CD14-positive monocyte (primary cell): ENCODE measurements around the gene CHRNG. TPM values are rescaled to one million over a fixed set of nuclear protein-coding genes. Genes with fewer than 3 reads are reported as not detected.

ENCODE experiments used
- DNase-seq, 3 donors: peaks; one replicate each; pipeline ENCODE4 v3.0.0-alpha.2; 2011 to 2022
- H2AFZ ChIP-seq: 2 replicates; pipeline ENCODE4 v1.6.0; 2012; ENCODE audit warnings: mild to moderate bottlenecking, low read depth, low read length, inconsistent platforms; ENCODE audit not compliant: insufficient read depth, poor library complexity, severe bottlenecking
- H3K27ac ChIP-seq, 2 donors: 1 replicate in 1 of 2; 2 replicates in 1 of 2; pipeline ENCODE4 v1.5.1; 2012 to 2013; ENCODE audit warnings: low read length in 2 of 2, control low read depth in 1 of 2, inconsistent platforms in 1 of 2, low read depth in 1 of 2, mild to moderate bottlenecking in 1 of 2
- H3K27me3 ChIP-seq, 2 donors: one replicate each; pipeline versions ENCODE4 v1.6.0 to v1.6.1; 2011 to 2013; ENCODE audit warnings: low read length in 2 of 2; ENCODE audit not compliant: control insufficient read depth in 2 of 2, insufficient read depth in 2 of 2
- H3K36me3 ChIP-seq, 2 donors: replicated peaks in 1 of 2; 1 replicate in 1 of 2; 2 replicates in 1 of 2; pipeline versions ENCODE4 v1.5.1 to v1.6.1; 2012 to 2013; ENCODE audit warnings: low read length in 2 of 2, control low read depth in 1 of 2, inconsistent platforms in 1 of 2, mild to moderate bottlenecking in 1 of 2; ENCODE audit not compliant: insufficient read depth in 2 of 2, control insufficient read depth in 1 of 2
- H3K4me1 ChIP-seq, 2 donors: 1 replicate in 1 of 2; 2 replicates in 1 of 2; pipeline versions ENCODE4 v1.5.1 to v1.6.1; 2012 to 2013; ENCODE audit warnings: low read length in 2 of 2, control low read depth in 1 of 2, inconsistent platforms in 1 of 2, mild to moderate bottlenecking in 1 of 2, moderate library complexity in 1 of 2; ENCODE audit not compliant: insufficient read depth in 2 of 2, control insufficient read depth in 1 of 2
- H3K4me2 ChIP-seq: replicated peaks from 2 replicates; pipeline ENCODE3; 2012; ENCODE audit warnings: low read length, moderate library complexity, mild to moderate bottlenecking; ENCODE audit not compliant: poor library complexity, severe bottlenecking; ENCODE audit errors: extremely low read depth
- H3K4me3 ChIP-seq, 3 experiments: fragments of 200-600 bp in 1 of 3; sonication (generic) in 1 of 3; replicated peaks in 1 of 3; 1 replicate in 2 of 3; 2 replicates in 1 of 3; pipeline ENCODE4 v1.5.1; 2011 to 2013; ENCODE audit warnings: low read length in 3 of 3, mild to moderate bottlenecking in 3 of 3, control low read depth in 2 of 3, low read depth in 2 of 3, inconsistent platforms in 1 of 3, moderate library complexity in 1 of 3
- H3K79me2 ChIP-seq: 2 replicates; pipeline ENCODE4 v1.6.0; 2012; ENCODE audit warnings: mild to moderate bottlenecking, control low read depth, inconsistent platforms, low read length, moderate library complexity; ENCODE audit not compliant: insufficient read depth
- H3K9ac ChIP-seq: 2 replicates; pipeline ENCODE4 v1.6.0; 2017; ENCODE audit warnings: low read length, mild to moderate bottlenecking; ENCODE audit not compliant: insufficient read depth, poor library complexity, severe bottlenecking
- H3K9me3 ChIP-seq, 2 donors: replicated peaks in 1 of 2; 1 replicate in 1 of 2; 2 replicates in 1 of 2; pipeline versions ENCODE4 v1.5.1 to v1.6.1; 2012 to 2013; ENCODE audit warnings: low read length in 2 of 2, control low read depth in 1 of 2; ENCODE audit not compliant: control insufficient read depth in 1 of 2, insufficient read depth in 1 of 2
- H4K20me1 ChIP-seq: 2 replicates; pipeline ENCODE4 v1.6.0; 2012; ENCODE audit warnings: mild to moderate bottlenecking, low read length, control low read depth, moderate library complexity; ENCODE audit not compliant: insufficient read depth
- H3K27ac Mint-ChIP-seq, 7 donors: one replicate each; pipeline ENCODE4 v1.8.0; 2020; ENCODE audit warnings: mild to moderate bottlenecking in 7 of 7, mixed read lengths in 7 of 7, moderate library complexity in 6 of 7, inconsistent platforms in 2 of 7
- H3K27me3 Mint-ChIP-seq, 3 donors: one replicate each; pipeline ENCODE4 v1.8.0; 2021 to 2022; ENCODE audit warnings: low read depth in 3 of 3, mild to moderate bottlenecking in 3 of 3, mixed read lengths in 3 of 3, moderate library complexity in 3 of 3, inconsistent platforms in 1 of 3
- H3K36me3 Mint-ChIP-seq, 2 donors: one replicate each; pipeline ENCODE4 v1.8.0; 2020; ENCODE audit warnings: mixed read lengths in 2 of 2, inconsistent platforms in 1 of 2, mild to moderate bottlenecking in 1 of 2
- H3K4me1 Mint-ChIP-seq: one replicate; pipeline ENCODE4 v1.8.0; 2020; ENCODE audit warnings: mild to moderate bottlenecking, mixed read lengths
- H3K4me3 Mint-ChIP-seq, 2 donors: one replicate each; pipeline ENCODE4 v1.8.0; 2020; ENCODE audit warnings: mild to moderate bottlenecking in 2 of 2, mixed read lengths in 2 of 2, moderate library complexity in 1 of 2
- H3K9me3 Mint-ChIP-seq, 7 donors: one replicate each; pipeline ENCODE4 v1.8.0; 2020 to 2022; ENCODE audit warnings: mixed read lengths in 7 of 7, mild to moderate bottlenecking in 6 of 7, moderate library complexity in 6 of 7, inconsistent platforms in 2 of 7
- CTCF ChIP-seq: fragments of 200-600 bp; IDR thresholded peaks from one replicate; pipeline ENCODE4 v1.8.0; 2022; ENCODE audit warnings: antibody characterized with exemption, mild to moderate bottlenecking
- WGBS: methylation state at CpG from one replicate; pipeline ENCODE4 v1.1.5; 2013; ENCODE audit warnings: missing lambda C conversion rate; ENCODE audit not compliant: insufficient coverage; 5-methylcytosine and 5-hydroxymethylcytosine counted together
- intact Hi-C, 2 donors: fragments of 100-400 bp; cut with micrococcal nuclease; formaldehyde crosslinking; loops; one replicate each; pipeline versions ENCODE4 v1.15.0 to v1.15.1; 2023
- polyA plus RNA-seq, 3 donors: library from polyadenylated mRNA; depleted of rRNA in 1 of 3; unstranded in 2 of 3; stranded (reverse) in 1 of 3; fragments of 300-500 nt in 2 of 3; fragments of >200 nt in 1 of 3; fragmentation: Illumina TruSeq in 2 of 3; gene quantifications; 1 replicate in 2 of 3; 2 replicates in 1 of 3; pipeline ENCODE4 v1.2.3, GENCODE V29; 2012 to 2021

Gene CHRNG
- polyA plus RNA-seq, 3 donors, result not detected

DNA sequence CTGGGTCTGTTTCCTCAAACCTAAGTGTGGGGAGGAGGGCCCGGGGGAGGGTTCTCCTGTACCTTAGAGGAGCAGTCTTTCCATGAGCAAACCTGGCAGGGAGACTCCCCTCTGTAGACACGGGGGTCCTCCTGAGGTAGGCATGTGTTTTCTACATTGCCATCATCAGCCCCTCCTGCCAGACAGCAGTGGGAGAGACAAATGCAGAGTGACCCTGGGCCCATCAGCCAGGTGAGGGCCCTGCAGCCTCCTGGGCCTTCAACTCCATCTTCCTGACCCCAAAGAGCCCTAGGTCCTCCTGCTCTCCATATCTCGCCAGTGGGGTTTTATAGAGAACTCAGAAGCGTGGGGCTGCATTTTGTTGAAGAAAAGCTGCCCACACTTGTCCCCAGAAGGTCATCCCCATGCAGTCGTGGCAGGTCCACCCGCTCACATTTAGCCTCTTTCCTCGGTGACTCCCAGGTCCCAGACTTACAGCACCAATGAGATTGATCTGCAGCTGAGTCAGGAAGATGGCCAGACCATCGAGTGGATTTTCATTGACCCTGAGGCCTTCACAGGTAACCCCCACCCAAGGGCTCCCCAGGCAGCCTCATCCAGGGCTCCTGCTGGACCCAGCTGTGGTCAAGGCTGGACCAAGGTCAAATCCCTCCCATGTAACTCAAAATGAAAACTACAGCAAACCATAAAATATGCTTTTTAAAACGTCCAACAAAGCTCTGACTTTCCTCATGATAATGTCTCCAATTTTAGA lies 2.6 kb downstream of the CHRNG start:
- intact Hi-C loops, result no loop called here
- no peak overlapping the region for H3K9ac ChIP-seq
- Mint-ChIP-seq H3K36me3 (peaks cover 9 to 25% of the 10 kb centered on the region in 2 donors), H3K27me3 (peaks cover 5 to 14% (median 7%) of the 10 kb centered on the region in 3 donors), H3K4me1 (peaks cover 43% of the 10 kb centered on the region), H3K27ac (no peak overlapping the region), H3K9me3 (no peaks in the 10 kb centered on the region), H3K4me3 (no peak overlapping the region)
- no peaks in the 10 kb centered on the region for H3K27me3 ChIP-seq
- no peak for TF ChIP-seq CTCF
- H3K9me3 ChIP-seq, result no peaks in the 10 kb centered on the region
- no peak overlapping the region for H3K4me3 ChIP-seq
- peaks cover 26% of the 10 kb centered on the region for H4K20me1 ChIP-seq
- H3K27ac ChIP-seq, result no peak overlapping the region
- H3K4me2 ChIP-seq, result no peak overlapping the region
- WGBS, result 74% methylated on average over 9 of the region's 9 CpGs
- H3K36me3 ChIP-seq, result peaks cover 0 to 5% of the 10 kb centered on the region in 2 donors
- no peak for DNase-seq
- H3K79me2 ChIP-seq, result peaks cover 18% of the 10 kb centered on the region
- H3K4me1 ChIP-seq, result peaks cover 46 to 59% of the 10 kb centered on the region in 2 donors
- H2AFZ ChIP-seq, result no peak overlapping the region

DNA sequence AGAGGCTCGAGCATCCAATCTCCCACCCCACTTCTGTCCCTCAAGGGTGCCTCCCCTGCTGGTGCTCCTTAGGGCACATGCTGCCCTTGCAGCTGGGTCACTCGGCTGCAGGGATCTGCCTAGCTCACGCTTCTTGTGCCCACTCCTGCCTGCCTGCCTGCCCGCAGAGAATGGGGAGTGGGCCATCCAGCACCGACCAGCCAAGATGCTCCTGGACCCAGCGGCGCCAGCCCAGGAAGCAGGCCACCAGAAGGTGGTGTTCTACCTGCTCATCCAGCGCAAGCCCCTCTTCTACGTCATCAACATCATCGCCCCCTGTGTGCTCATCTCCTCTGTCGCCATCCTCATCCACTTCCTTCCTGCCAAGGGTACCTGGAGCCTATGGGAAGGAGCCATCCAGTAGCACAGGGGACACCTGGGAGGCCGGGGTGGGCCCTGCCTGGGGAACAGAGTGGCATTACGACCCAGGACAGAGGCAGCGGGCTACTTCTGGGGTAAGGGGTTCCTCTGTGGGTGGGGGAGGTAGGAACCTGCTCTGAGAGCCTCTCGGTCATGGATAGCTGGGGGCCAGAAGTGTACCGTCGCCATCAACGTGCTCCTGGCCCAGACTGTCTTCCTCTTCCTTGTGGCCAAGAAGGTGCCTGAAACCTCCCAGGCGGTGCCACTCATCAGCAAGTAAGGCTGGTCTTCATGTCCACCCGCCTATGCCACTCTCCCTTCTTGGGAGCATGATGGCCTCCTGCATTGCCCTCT lies 3.4 kb downstream of the CHRNG start:
- H3K9me3 Mint-ChIP-seq, result no peaks in the 10 kb centered on the region
- Histone ChIP-seq H3K36me3 (peaks cover 0 to 12% of the 10 kb centered on the region in 2 donors), H4K20me1 (peaks cover 27% of the 10 kb centered on the region), H3K4me1 (peaks cover 46 to 62% of the 10 kb centered on the region in 2 donors), H3K9me3 (no peaks in the 10 kb centered on the region), H3K27me3 (no peaks in the 10 kb centered on the region), H3K79me2 (peaks cover 25% of the 10 kb centered on the region), H3K4me3 (no peak overlapping the region), H3K9ac (no peak overlapping the region), H3K27ac (no peak overlapping the region), H3K4me2 (no peak overlapping the region), H2AFZ (no peak overlapping the region)
- WGBS, result 86% methylated on average over 16 of the region's 20 CpGs
- intact Hi-C loops, result no loop called here
- TF ChIP-seq CTCF, result no peak
- H3K4me3 Mint-ChIP-seq, result no peak overlapping the region
- H3K36me3 Mint-ChIP-seq, result peaks cover 9 to 30% of the 10 kb centered on the region in 2 donors
- no peak for DNase-seq
- H3K27me3 Mint-ChIP-seq, result peaks cover 5 to 13% (median 5%) of the 10 kb centered on the region in 3 donors
- H3K4me1 Mint-ChIP-seq, result peaks cover 49% of the 10 kb centered on the region
- H3K27ac Mint-ChIP-seq, result no peak overlapping the region
